PFSK-1 (cell line): ENCODE measurements around the gene FBLN2.

ENCODE experiments used
- POLR2AphosphoS5 ChIP-seq: IDR thresholded peaks from 2 replicates; pipeline ENCODE4 v1.6.1; 2012; ENCODE audit warnings: low read depth, mild to moderate bottlenecking, control low read depth, low read length, moderate library complexity
- SIN3A ChIP-seq: IDR thresholded peaks from 2 replicates; pipeline ENCODE4 v1.6.1; 2012; ENCODE audit warnings: mild to moderate bottlenecking, low read length, moderate library complexity, borderline replicate concordance; ENCODE audit not compliant: insufficient read depth

DNA sequence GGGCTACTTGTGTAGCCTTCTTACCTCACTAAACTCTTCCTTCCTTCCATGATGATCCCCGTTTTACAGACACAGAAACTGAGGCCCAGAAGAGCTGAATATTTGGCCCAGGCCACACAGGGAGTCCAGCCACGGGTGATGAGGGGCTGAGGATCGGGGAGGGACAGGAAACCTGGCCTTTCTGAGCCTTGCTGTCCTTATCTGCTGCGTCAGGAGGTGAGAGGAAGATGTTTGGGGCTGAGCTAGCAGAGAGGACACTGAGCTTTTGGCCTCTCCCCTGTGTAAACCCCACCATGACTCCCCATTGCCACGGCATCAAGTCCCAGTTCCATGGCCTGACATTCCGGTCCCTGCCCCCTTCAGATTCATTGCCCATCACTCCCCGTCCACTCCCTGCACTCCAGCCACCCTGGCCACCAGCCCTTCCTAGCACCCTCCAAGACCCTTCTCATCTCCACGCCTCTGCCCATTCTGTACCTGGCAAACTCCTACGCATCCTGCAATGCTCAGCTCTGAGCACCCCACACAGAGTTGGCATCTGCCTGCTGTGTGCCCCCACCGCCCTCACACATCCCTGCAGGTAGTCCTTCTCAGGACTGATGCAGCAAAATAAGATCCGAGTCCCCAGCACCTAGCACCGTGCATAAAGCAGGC is 103.0 kb downstream of the FBLN2 start:
- TF ChIP-seq POLR2AphosphoS5 (no peak), SIN3A (no peak)
